Measurements from ENCODE around the gene NFAM1.

GRCh38 chr22:42342426-42343120 is 89.6 kb downstream of the NFAM1 start:
- TF ChIP-seq CTCF (IDR thresholded peaks at IDR 0.05; ENCODE audit: insufficient read depth, low read length, poor library complexity, severe bottlenecking) (no peak), EZH2phosphoT487 (conservative IDR thresholded peaks at IDR 0.05; ENCODE audit: low read length) (no peak)
